Measurements from ENCODE around the gene FSIP1.

Gene FSIP1

DNA sequence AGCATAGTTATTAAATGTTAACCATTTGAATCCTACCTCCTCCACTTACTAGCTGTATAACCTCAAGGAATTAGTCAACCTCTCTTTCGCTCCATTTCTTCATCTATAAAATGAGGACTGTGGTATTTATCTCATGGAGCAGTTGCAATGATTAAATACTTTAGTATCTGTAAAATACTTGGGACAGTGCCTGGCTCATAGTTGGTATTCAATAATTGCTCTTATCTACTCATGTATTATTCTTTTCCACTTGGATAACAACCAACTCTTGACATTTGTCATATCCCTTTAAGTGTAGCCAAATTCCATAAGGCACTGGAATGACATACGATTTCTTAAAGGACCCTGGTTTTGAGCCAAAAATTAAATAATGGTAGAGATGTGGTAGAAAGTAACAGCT, 72.0 kb downstream of the FSIP1 start:
- no peak for TF ChIP-seq REST (IDR thresholded peaks at IDR 0.05; ENCODE audit: insufficient read depth in 1 of 2, low read depth in 2 of 2, low read length in 2 of 2)

DNA sequence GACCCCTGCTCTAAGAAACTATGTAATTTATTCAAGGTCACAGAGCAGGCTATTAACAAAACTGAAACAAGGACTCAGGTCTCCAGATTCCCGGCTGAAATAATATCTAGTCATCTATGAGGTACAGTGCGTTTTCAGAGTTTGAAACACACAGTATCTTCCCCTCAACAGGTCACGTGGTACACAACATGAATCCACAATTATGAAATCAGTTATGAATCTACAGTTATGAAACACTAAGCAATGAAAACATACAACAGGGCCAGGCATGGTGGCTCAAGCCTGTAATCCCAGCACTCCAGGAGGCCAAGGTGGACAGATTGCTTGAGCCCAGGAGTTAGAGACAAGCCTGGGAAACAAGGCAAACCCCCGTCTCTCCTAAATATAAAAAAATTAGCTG, 72.7 kb downstream of the FSIP1 start:
- TF ChIP-seq REST (IDR thresholded peaks at IDR 0.05; ENCODE audit: insufficient read depth in 1 of 2, low read depth in 2 of 2, low read length in 2 of 2) (no peak), SIN3A (IDR thresholded peaks at IDR 0.05; ENCODE audit: borderline replicate concordance, insufficient read depth, low read length) (no peak), TAF1 (IDR thresholded peaks at IDR 0.05; ENCODE audit: borderline replicate concordance, insufficient read depth, low read length) (no peak), FOXP2 (optimal IDR thresholded peaks at IDR 0.05; ENCODE audit: borderline replicate concordance, extremely low read depth, extremely low read length, insufficient read depth) (no peak), POLR2AphosphoS5 (IDR thresholded peaks at IDR 0.05; ENCODE audit: low read depth, low read length) (no peak)

GRCh38 chr15:39706206-39706605, 76.4 kb downstream of the FSIP1 start:
- no peak for TF ChIP-seq REST (IDR thresholded peaks at IDR 0.05; ENCODE audit: insufficient read depth in 1 of 2, low read depth in 2 of 2, low read length in 2 of 2)
- TF ChIP-seq TAF1 (IDR thresholded peaks at IDR 0.05; ENCODE audit: borderline replicate concordance, insufficient read depth, low read length) = no peak

DNA sequence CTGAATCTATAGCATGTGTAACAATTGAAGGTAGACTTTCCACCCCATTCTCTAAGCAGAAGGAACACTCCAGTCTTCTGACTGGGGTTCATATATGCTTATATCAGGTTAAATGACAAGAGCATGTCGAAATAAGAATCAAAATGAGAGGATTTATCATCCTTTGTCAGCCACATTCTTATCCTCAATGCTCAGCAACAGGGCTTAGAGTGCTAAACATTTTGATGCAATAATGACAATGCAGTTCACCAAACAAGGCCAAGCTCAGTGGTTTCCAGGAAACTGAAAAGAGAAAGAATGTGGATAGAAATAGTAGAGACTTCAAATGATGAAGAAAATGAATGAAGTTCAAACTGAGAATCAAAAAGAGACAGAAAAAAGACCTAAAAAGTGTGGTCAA, 78.0 kb downstream of the FSIP1 start:
- TF ChIP-seq POLR2AphosphoS5 (IDR thresholded peaks at IDR 0.05; ENCODE audit: low read depth, low read length) = no peak

DNA sequence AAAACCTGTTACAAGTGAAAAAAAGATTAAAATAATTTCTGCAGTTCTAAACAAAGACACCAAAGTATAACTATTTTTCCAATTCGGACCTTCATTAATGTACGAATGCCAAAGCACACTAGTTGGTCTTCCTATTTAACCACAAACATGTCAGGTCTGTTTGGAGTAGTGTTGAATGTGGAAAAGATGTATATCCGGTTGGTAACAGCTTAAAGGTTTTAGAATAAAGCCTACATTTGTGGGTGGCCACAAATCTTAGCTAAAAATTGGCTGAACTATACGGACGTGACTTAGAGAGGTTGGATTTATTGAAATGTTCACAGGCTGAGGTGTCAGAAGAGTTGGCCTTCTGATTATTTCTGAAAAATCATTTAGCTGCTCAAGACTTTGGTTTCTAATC, 78.4 kb downstream of the FSIP1 start:
- TF ChIP-seq POLR2AphosphoS5 (IDR thresholded peaks at IDR 0.05; ENCODE audit: low read depth, low read length) = no peak
- no peak for TF ChIP-seq REST (IDR thresholded peaks at IDR 0.05; ENCODE audit: insufficient read depth in 1 of 2, low read depth in 2 of 2, low read length in 2 of 2)
- no peak for TF ChIP-seq SIN3A (IDR thresholded peaks at IDR 0.05; ENCODE audit: borderline replicate concordance, insufficient read depth, low read length)
- TF ChIP-seq TAF1 (IDR thresholded peaks at IDR 0.05; ENCODE audit: borderline replicate concordance, insufficient read depth, low read length) = no peak
- no peak for TF ChIP-seq FOXP2 (optimal IDR thresholded peaks at IDR 0.05; ENCODE audit: borderline replicate concordance, extremely low read depth, extremely low read length, insufficient read depth)

- TF ChIP-seq REST (IDR thresholded peaks at IDR 0.05; ENCODE audit: insufficient read depth in 1 of 2, low read depth in 2 of 2, low read length in 2 of 2) = no peak
- TF ChIP-seq SIN3A (IDR thresholded peaks at IDR 0.05; ENCODE audit: borderline replicate concordance, insufficient read depth, low read length) = no peak
- TF ChIP-seq TAF1 (IDR thresholded peaks at IDR 0.05; ENCODE audit: borderline replicate concordance, insufficient read depth, low read length) = no peak
Measured at GRCh38 chr15:39701988-39702387, 80.7 kb downstream of the FSIP1 start.
